Thyroid gland (tissue), 4 donors: ENCODE results near the gene AURKAIP1. TPM values are rescaled to one million over a fixed set of nuclear protein-coding genes. Genes with fewer than 3 reads are reported as not detected.
"Not testable (repeated sequence)": the region's sequence is repeated elsewhere in the genome, so short reads cannot be mapped to it uniquely, and the experiment has no call there.

ENCODE experiments used
- DNase-seq, 2 donors: peaks; one replicate each; pipeline ENCODE4 v3.0.0-alpha.2; 2019
- H3K27ac ChIP-seq, 3 donors: fragments of 200-600 bp; sonication (generic); 1 replicate in 2 of 3; 2 replicates in 1 of 3; pipeline ENCODE4 v1.5.1; 2016 to 2019; ENCODE audit warnings: mild to moderate bottlenecking in 1 of 3, moderate library complexity in 1 of 3
- H3K27me3 ChIP-seq: fragments of 200-600 bp; sonication (generic); one replicate; pipeline ENCODE4 v1.5.1; 2019
- H3K36me3 ChIP-seq, 2 donors: fragments of 200-600 bp; sonication (generic); one replicate each; pipeline ENCODE4 v1.5.1; 2016 to 2019
- H3K4me1 ChIP-seq, 2 donors: fragments of 200-600 bp; sonication (generic); one replicate each; pipeline ENCODE4 v1.5.1; 2017 to 2019
- H3K4me3 ChIP-seq, 3 donors: fragments of 200-600 bp; sonication (generic); replicated peaks in 1 of 3; 1 replicate in 2 of 3; 2 replicates in 1 of 3; pipeline ENCODE4 v1.5.1; 2016; ENCODE audit warnings: mild to moderate bottlenecking in 1 of 3
- H3K9me3 ChIP-seq: fragments of 200-600 bp; sonication (generic); one replicate; pipeline ENCODE4 v1.5.1; 2017
- CTCF ChIP-seq, 6 experiments: fragments of 200-600 bp in 3 of 6; fragments of 450-650 bp in 3 of 6; sonication (generic) in 3 of 6; IDR thresholded peaks; one replicate each; pipeline ENCODE4 v1.5.1; 2016 to 2019; ENCODE audit warnings: antibody characterized with exemption in 6 of 6, mild to moderate bottlenecking in 2 of 6, inconsistent platforms in 1 of 6, moderate library complexity in 1 of 6
- POLR2A ChIP-seq, 2 donors: fragments of 450-650 bp; IDR thresholded peaks; one replicate each; pipeline ENCODE4 v1.6.1; 2017; ENCODE audit warnings: antibody characterized with exemption in 2 of 2, mild to moderate bottlenecking in 2 of 2, moderate library complexity in 1 of 2
- WGBS, 2 donors: methylation state at CpG; one replicate each; pipeline ENCODE4 v1.1.5; 2017; 5-methylcytosine and 5-hydroxymethylcytosine counted together
- intact Hi-C: fragments of 100-400 bp; cut with DNase I; formaldehyde crosslinking; loops from one replicate; pipeline ENCODE4 v1.15.1; 2023
- total RNA-seq, 4 donors: library from RNA; depleted of rRNA; stranded (reverse); fragments of >200 nt; gene quantifications; one replicate each; pipeline ENCODE4 v1.2.3, GENCODE V29; 2016

The AURKAIP1 gene
- total RNA-seq, 4 donors from 2014 or later: 73.8 to 198 (median 105) TPM

- intact Hi-C loops: loop anchor here (10.0 kb wide), 1 partner anchor 256 kb away; the partner anchor contains the start of gene C1orf159
- no peaks in the 10 kb centered on the region for H3K27me3 ChIP-seq
- H3K27ac ChIP-seq: no peak overlapping the region
- no peak for DNase-seq
- peaks cover 0 to 4% of the 10 kb centered on the region in 2 donors for H3K36me3 ChIP-seq
- 78 to 87% methylated on average over 6 to 12 of the region's 16 CpGs for WGBS, 2 donors
- no peak for TF ChIP-seq CTCF (IDR thresholded peaks at IDR 0.05)
- TF ChIP-seq POLR2A (IDR thresholded peaks at IDR 0.05): no peak
- H3K4me1 ChIP-seq: peaks cover 20 to 25% of the 10 kb centered on the region in 2 donors
- no peak overlapping the region for H3K4me3 ChIP-seq
- no peaks in the 10 kb centered on the region for H3K9me3 ChIP-seq
Measured at GRCh38 chr1:1370771-1371300, 4.2 kb downstream of the AURKAIP1 start.

- not testable (repeated sequence) for H3K27ac ChIP-seq, H3K4me3 ChIP-seq, H3K9me3 ChIP-seq, H3K36me3 ChIP-seq, H3K27me3 ChIP-seq, DNase-seq
- intact Hi-C loops: loop anchor here (10.0 kb wide), 1 partner anchor 255 kb away; the partner anchor contains the start of gene C1orf159
- H3K4me1 ChIP-seq: peaks cover 18 to 25% of the 10 kb centered on the region in 2 donors
- 92 to 96% methylated on average over 14 of the region's 14 CpGs for WGBS, 2 donors
Measured at GRCh38 chr1:1370094-1370493, 4.9 kb downstream of the AURKAIP1 start.

GRCh38 chr1:1367315-1367714 lies 7.7 kb downstream of the AURKAIP1 start:
- Histone ChIP-seq H3K27ac (no peak overlapping the region), H3K4me3 (no peak overlapping the region), H3K9me3 (no peaks in the 10 kb centered on the region), H3K4me1 (peaks cover 8 to 9% of the 10 kb centered on the region in 2 donors), H3K36me3 (no peaks in the 10 kb centered on the region), H3K27me3 (no peaks in the 10 kb centered on the region)
- TF ChIP-seq POLR2A (IDR thresholded peaks at IDR 0.05) (no peak), CTCF (IDR thresholded peaks at IDR 0.05) (no peak)
- 96 to 97% methylated on average over 5 of the region's 5 CpGs for whole genome bisulfite sequencing, 2 donors
- no peak for DNase-seq
- intact Hi-C loops: no loop called here

- no peaks in the 10 kb centered on the region for H3K36me3 ChIP-seq
- TF ChIP-seq CTCF (IDR thresholded peaks at IDR 0.05) (no peak), POLR2A (IDR thresholded peaks at IDR 0.05) (no peak)
- no peaks in the 10 kb centered on the region for H3K27me3 ChIP-seq
- H3K4me1 ChIP-seq: peaks cover 2% of the 10 kb centered on the region in 2 donors
- intact Hi-C loops: no loop called here
- H3K27ac ChIP-seq: no peak overlapping the region
- H3K9me3 ChIP-seq: no peaks in the 10 kb centered on the region
- no peak for DNase-seq
- no peak overlapping the region for H3K4me3 ChIP-seq
- 94 to 97% methylated on average over 3 of the region's 3 CpGs for WGBS, 2 donors
Measured at GRCh38 chr1:1366699-1367066, 8.3 kb downstream of the AURKAIP1 start.

- no peak overlapping the region for H3K27ac ChIP-seq
- no peaks in the 10 kb centered on the region for H3K27me3 ChIP-seq
- no peaks in the 10 kb centered on the region for H3K9me3 ChIP-seq
- DNase-seq: no peak
- peaks cover 0 to 5% of the 10 kb centered on the region in 2 donors for H3K4me1 ChIP-seq
- TF ChIP-seq CTCF (IDR thresholded peaks at IDR 0.05) (no peak), POLR2A (IDR thresholded peaks at IDR 0.05) (no peak)
- WGBS, 2 donors: 84% methylated on average over 10 of the region's 10 CpGs
- H3K36me3 ChIP-seq: no peaks in the 10 kb centered on the region
- intact Hi-C loops: no loop called here
- H3K4me3 ChIP-seq: no peak overlapping the region
Measured at GRCh38 chr1:1365875-1366698, 8.9 kb downstream of the AURKAIP1 start.
